ENCODE measurements around the gene BMP6.

Gene BMP6

DNA sequence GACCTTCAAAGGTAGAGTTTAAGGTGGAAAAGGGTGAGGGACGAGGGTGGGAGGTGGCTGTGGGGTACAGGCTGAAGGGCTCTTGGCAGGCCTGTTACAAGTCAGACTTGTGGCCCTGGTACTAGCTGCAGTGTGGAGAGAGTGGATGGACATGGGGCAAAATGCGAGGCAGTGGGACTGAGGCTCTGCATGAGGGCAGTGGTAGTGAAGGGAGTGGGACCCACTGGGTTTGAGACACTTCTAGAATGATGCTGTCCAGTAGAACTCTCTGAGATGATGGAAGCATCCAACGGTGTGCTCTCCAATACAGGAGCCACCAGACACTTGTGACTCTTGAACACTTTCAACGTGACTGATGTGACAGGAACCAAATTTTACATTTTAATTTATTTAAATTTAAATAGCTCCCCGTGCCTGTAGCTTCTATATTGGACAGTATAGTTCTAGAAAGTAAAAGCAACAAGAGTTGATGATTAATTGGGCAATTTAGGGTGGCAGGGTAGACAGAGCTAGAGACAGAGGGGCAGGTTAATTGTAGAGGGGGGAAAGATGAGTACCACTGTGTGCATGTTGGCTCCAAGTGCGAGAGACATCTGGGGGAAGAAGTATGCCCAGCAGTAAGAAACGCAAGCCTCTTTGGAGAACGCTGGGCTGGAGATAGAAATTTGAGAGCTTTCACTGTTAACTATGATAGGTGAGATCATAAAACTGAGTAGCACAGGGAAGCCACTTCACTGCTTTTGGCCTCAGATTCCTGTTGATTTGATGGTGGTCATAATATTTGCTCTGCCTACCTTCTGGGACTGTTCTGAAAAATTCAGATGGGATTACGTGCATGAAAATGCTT lies 107.2 kb downstream of the BMP6 start:
- no peak for DNase-seq (ENCODE audit: low read depth)

DNA sequence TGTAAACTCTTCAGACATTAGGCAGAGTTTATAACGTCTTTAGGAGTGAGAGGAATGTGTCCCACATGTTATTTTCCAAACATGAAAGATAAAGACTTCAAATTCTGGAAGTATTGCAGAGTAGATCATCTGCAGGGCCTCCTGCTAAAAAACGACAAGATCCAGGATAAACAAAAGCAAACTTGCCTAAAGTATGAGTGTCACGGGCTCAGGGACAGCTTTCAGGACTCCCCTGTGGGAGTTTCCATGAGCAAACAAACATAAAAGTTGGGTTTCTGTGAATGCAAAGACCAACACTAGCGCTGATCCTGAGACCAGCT lies 107.8 kb downstream of the BMP6 start:
- DNase-seq (ENCODE audit: low read depth), result no peak

DNA sequence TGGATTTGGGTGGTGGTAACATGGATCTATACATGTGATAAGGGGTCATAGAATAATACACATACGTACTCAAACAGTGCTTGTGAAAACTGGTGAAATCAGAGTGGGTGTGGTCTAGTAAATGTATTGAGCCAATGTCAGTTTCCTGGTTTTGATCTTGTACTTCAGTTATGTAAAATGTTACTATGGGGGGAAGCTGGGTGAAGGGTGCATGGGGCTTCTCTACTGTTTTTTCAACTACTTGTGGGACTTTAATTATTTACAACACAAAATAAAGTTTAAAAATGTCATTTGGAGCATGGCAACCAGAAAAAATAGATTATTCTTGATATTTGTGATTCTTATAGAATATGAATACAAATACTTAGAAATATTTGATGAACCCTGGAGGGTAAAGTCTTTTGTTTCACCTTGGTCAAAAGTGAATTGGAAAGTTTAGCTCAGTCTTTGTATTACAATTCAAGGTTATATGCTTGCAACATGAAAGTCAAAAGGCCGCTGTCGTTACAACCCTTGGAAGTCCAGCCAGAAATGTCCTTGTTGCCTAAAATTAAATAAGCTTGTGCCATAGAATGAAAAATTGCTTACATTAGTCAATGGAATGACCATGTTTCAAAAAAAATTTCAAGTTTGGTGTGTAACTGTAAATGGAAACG lies 110.6 kb downstream of the BMP6 start:
- no peak for DNase-seq (ENCODE audit: low read depth)

DNA sequence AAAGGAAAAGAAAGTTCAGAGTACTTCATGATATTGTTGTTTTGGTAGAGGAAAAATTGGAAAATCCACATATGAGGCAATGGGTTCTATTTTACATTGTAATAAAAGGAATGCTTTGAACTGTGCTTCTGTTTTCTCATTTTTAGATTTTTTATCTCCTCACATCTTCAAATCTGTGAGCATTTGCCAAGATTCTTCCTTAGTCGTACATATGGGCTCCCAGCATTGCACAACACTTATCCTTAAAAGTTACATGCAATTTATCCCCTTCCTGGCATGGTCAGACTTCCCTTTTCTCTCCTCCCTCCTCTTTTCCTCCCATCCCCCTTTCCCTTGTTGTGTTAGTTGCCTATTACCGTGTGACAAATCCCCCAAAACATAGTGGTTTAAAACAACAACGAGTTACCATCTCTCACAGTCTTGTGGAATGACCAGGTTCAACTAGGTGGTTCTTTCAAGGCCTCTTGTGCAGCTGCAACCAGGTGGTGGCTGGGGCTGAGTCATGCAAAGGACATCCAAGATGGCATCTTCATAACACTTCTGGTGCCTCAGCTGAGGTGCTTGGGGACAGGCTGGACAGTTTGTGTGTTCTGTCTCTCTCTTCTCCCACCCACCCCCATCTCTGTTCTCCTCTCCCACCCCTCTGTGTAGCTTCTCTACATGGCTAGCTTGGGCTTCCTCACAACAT lies 116.0 kb downstream of the BMP6 start:
- DNase-seq (ENCODE audit: low read depth), result no peak

DNA sequence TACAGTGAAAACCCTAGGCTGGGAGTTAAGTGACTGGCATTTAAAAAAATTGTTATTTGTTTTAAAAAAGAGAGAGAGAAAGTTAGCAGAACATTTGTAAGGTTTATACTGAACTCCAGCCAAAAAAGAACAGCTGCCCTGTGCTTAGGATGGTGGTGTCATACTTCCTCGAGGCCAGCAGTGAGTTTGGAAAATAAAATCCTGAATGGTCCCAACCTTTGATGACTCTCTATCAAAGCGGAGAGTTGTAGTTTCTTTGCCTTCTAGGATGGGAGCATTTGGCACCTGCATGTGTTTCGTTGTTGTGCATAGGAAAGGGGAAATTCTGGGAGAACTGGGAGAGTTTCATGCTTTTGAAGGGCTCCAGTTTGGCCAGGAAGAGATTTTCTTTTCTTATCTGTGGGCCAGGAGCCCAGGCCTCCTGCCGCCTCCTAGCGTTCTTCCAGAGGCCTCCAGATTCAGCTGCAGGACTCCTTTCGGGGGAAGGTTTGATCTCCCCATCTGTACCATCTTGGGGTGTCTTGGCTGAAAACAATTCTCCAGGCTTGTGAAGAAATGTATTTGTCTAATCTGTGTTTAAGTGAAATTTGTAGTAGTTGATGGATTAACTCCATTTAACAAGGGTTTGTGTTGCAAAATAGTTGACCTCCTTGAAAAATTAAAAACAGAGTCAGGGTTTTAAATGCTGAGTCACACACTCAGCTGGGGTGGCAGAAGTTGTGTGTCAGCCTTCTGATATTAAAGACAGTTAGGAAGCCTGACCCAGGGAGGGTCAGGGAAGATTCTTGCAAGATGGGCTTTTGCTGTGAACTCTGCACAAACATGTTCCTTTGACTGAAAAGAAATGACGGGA lies 121.3 kb downstream of the BMP6 start:
- no peak for DNase-seq (ENCODE audit: low read depth)

DNA sequence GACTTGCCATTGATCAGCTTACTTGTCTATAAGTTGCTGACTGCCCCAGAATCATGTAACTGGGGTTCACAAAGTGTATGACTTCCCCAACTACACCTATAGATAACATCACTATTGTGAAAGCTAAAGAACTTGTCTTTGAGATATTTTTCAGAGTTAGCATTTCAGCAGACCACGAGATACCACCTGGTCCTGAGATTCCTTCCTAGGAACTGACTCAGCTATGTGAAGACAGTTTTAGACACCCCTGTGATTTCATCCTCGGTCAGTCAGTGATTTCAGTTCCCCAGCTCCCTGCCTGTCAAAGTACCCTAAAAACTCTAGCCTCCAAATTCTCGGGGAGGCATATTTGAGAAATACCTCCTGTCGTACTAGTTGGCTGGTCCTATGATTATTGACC lies 122.3 kb downstream of the BMP6 start:
- DNase-seq (ENCODE audit: low read depth), result no peak

DNA sequence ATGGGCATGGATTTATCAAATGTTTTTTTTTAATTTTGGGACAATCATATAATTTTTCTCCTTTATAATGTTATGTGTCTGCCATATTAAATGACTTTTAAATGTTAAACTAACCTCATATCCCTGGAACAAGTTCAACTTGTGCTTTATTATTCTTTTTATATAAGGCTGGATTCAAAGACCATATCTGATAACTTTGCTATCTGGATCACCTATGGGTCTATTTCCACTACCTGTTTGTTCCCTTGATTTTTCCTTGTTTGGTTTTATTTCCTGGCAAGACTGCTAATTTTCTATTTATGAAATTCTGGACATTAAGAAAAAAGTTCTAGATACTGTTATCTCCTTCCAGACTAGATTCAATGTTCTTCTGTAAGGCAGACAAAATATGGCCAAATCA lies 125.9 kb downstream of the BMP6 start:
- no peak for DNase-seq (ENCODE audit: low read depth)

DNA sequence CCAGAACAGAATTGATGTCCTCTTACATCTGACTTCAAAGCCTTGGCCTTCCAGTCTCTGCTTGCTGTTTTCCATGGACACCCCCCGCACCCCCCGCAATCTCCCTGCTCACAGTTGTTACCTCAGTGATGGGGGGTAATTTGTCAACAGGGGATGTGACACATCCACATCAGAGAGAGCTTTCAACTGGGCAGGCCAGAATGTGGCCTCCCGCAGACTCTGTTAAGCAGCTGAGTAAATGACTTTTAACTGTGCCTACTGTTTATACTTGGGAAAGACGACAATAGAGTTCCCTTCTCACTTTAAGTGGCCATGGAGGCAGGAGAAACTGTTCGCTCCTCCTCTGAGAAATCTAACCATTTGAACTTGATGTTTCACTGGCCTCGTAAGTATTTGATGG lies 133.7 kb downstream of the BMP6 start:
- no peak for DNase-seq (ENCODE audit: low read depth)

DNA sequence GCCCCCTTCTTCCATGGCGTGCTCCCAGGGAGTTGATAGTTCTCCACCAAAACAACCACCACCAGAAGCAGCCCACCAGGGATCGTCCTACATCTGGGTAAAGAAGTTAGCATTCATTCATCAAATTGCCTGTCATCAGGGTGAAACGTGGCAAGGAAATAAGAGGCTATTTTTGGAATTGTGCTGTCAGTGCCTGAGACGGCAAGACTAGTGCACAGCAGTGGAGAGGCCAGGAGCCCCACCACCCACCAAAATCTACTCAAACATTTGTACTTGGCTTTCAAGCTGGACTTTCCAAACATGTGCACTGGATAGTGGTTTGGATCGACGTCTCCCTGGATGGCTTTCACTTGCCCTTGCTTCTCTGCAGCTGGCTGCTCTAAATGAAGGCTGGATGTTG lies 139.9 kb downstream of the BMP6 start:
- no peak for DNase-seq (ENCODE audit: low read depth)

DNA sequence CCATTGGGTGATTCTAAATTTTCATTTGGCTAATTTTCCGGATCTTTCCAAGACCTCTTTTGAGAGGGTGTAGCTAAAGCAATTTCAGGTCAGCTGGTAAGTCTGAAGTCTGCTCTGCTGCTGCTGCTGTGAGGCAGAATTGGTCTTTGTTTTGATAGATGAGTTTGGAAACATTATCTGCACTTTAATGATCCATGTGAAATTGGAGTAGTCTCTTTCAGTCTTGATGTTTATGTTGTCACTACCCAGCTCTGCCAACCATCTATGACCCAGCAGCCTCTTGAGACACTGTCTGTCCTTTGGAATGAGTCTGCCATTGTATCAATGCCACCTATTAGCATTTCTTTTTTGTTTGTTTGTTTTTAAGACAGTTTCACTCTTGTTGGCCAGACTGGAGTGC lies 140.6 kb downstream of the BMP6 start:
- DNase-seq (ENCODE audit: low read depth), result no peak

DNA sequence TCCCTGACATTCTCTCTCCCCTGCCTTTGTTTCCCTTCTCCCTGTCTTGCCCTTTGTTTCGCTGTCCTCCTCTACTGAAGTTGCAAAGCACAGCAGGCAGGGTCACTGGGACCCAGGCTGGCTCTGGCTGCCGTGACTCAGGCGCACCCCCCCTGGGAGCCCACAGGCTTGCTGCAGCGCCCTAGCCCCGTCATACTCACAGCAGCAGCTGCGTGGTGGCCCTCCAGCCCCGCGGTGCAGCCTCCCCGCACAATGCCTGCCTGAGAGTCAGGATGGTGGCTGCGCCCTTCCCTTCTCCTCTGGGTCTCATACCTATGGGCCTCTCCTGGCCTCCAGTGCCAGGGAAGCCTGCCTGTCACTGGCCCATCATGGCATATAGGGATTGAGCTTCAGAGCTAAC lies 143.0 kb downstream of the BMP6 start:
- no peak for DNase-seq (ENCODE audit: low read depth)

DNA sequence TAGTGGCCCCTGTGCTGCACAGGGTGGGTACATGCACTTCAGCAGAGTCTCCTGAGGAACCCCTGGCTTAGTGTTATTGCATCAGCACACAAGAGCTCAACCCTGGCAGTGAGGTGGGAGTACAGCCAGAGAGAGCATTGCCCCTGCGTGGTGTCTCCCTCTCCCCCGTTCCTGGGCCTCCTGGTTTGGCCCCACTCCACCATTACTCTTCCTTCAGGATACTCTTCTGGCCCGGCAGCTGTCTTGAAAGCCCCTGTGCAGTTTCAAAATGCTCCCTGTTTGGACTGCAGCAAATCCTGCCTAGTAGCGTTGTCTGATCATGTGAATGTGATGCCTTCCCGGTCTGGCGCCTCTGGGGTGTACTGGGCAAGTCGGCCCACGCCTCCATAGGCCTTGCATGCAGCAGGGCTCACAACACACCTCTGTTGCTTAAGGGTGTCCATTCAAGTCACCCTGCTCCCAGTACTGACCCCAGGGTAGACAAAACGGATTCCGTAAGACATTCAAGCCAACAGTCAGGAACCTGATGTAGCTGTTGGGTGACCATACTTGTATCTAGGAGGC lies 152.6 kb downstream of the BMP6 start:
- no peak for DNase-seq (ENCODE audit: low read depth)

DNA sequence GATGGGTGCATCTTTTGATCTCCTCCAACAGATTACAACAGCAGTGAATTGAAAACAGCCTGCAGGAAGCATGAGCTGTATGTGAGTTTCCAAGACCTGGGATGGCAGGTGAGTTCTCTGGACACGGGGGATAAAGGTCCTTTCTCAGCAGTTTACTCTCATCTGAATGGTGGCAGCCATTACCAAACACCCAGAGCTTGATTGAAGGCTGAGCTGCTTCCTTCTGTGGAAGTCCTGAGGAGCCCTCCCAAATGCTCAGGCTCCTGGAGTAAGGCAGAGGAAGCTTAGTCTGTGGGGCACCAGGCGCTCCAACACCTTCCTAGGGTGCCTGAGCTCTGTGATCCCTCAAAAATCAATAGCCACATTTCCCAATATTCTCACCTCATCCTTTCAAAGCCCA lies 153.1 kb downstream of the BMP6 start:
- DNase-seq (ENCODE audit: low read depth), result no peak

DNA sequence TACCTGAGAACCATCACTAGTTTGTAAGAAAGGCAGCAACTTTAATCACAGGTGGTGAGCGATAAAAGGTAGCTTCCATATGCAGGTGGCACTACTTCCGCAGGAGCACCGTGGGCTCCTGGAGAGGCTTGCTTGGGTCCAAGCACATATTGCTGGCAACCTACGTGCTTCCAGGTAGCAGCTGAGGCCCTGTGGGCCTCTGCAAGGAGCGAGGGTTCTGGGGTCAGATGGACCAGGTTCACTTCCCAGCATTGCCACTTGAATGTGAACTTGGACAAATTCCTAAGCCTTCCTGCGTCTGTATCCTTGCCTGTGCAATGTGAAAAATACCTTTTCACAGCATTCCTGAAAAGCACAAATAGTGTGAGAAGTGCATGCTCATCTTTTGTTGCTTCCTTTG lies 153.7 kb downstream of the BMP6 start:
- no peak for DNase-seq (ENCODE audit: low read depth)

DNA sequence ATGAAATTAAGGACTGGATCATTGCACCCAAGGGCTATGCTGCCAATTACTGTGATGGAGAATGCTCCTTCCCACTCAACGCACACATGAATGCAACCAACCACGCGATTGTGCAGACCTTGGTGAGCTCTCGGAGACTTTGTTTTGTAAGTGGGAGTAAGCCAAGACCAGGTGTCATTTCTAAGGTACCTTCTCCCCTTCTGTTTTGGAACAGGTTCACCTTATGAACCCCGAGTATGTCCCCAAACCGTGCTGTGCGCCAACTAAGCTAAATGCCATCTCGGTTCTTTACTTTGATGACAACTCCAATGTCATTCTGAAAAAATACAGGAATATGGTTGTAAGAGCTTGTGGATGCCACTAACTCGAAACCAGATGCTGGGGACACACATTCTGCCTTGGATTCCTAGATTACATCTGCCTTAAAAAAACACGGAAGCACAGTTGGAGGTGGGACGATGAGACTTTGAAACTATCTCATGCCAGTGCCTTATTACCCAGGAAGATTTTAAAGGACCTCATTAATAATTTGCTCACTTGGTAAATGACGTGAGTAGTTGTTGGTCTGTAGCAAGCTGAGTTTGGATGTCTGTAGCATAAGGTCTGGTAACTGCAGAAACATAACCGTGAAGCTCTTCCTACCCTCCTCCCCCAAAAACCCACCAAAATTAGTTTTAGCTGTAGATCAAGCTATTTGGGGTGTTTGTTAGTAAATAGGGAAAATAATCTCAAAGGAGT lies 154.2 kb downstream of the BMP6 start:
- no peak for DNase-seq (ENCODE audit: low read depth)

DNA sequence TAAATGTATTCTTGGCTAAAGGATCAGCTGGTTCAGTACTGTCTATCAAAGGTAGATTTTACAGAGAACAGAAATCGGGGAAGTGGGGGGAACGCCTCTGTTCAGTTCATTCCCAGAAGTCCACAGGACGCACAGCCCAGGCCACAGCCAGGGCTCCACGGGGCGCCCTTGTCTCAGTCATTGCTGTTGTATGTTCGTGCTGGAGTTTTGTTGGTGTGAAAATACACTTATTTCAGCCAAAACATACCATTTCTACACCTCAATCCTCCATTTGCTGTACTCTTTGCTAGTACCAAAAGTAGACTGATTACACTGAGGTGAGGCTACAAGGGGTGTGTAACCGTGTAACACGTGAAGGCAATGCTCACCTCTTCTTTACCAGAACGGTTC lies 154.8 kb downstream of the BMP6 start:
- no peak for DNase-seq (ENCODE audit: low read depth)

DNA sequence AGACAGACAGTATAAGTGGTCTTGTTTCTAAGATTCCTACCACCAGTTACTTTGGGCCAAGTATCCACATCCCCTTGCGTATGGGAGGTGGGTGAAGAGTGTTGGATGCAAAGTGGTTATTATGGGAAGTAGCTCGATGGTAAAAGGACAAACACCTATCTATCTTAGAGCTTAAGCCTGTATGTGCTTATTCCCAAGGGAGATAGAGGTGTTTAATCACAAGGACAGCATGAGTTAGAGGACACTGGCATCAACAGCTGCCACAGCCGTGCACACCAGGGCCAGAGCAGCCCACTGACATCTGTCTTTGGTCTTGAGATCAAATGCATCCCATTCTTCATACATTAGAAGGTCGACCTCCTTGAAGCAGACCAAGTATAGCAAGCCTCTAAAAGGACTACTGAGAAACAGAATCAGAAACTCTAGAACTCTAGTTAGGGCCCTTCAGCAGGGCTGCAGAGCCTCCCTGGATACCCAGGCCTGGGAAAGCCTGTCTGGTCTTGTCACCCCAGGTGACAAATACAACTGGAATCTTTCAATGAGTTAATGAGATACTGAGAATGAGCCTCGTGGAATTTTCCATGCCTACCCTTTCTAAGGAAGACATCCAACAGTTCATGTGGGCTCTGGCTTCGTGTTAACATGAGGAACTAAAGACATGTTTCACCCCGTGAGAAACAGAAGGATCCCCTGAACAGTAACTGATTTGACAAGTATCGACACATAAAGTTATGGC lies 156.0 kb downstream of the BMP6 start:
- DNase-seq (ENCODE audit: low read depth), result no peak

DNA sequence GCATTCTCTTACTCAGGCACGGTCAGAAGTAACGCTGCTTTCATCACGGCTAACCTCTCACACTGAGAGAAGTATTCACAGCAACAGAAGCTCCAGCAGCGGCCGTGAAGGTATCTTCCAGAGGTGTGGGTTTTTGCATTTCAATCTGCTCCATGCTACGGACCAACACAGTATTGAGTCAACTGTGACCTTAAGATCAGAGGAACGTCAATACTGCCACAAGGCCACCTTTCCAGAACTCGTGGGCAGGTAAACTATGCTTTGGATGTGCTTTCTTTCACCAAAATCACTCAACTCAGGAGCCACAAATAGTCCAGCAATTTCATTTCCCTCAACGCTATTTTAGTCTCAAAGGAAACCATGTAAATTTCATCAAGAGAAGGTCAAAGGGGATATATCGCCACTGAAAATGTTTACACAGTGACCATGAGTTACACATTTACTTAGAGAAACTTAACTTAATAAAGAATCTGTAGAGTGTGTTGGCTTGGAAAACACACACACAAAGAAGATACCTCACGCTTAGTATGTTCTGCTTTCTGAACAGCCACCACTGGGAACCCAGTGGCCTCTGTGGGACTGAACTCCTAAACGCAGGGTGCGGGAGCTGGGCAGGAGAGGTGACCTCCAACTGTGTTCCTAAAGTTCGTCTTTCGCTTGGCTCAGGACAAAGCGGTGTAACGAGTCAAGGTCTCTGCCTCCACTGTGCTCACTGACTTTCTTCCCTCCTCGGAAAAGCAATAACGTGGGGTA lies 156.8 kb downstream of the BMP6 start:
- DNase-seq (ENCODE audit: low read depth), result no peak

DNA sequence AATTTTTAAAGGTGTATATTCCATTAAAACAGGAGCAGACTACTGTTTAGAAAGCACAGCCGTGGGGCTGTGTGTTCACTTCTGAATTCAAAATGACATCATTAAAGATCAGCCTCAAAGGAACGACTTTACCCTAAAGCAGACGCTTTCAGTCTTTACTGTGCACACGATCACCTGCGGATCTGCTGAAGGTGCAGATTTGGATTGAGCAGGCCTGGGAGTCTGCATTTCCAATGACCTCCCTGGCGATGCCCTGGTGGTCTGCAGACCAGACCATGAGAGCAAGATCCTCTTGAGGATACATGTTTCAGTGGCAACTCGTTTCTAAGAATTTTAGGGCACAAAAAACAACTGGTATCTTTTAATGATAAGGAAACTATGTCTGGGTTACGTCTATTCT lies 157.5 kb downstream of the BMP6 start:
- DNase-seq (ENCODE audit: low read depth), result no peak

DNA sequence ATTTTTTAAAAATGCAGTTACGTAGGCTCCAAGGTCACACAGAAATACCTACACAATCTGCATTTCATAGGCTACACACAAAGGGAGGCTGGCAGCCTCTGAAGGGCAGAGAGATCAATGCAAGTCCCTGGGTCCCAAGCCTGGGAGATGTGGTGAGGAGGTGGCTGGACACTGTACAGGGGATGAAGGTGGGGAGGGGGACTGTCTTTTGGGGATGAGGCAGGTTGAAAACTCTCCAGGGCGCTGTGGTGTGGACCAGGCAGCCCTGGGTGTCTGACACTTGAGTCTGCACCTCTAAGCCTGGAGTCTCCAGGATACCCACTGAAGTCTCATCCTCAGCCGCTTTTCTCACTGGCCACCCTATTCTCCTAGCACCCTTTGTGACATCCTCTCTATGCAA lies 160.2 kb downstream of the BMP6 start:
- DNase-seq (ENCODE audit: low read depth), result no peak
